NAMALWA (cell line): Measurements from ENCODE around the gene TERT.
A peak's percentile ranks its signal among the peaks of the same experiment; 100 is the strongest.
"Not testable (repeated sequence)": the region's sequence is repeated elsewhere in the genome, so short reads cannot be mapped to it uniquely, and the experiment has no call there.

Experiments
- DNase-seq: peaks from one replicate; pipeline ENCODE4 v3.0.0-alpha.2; 2015; ENCODE audit warnings: low spot score

The TERT gene

DNA sequence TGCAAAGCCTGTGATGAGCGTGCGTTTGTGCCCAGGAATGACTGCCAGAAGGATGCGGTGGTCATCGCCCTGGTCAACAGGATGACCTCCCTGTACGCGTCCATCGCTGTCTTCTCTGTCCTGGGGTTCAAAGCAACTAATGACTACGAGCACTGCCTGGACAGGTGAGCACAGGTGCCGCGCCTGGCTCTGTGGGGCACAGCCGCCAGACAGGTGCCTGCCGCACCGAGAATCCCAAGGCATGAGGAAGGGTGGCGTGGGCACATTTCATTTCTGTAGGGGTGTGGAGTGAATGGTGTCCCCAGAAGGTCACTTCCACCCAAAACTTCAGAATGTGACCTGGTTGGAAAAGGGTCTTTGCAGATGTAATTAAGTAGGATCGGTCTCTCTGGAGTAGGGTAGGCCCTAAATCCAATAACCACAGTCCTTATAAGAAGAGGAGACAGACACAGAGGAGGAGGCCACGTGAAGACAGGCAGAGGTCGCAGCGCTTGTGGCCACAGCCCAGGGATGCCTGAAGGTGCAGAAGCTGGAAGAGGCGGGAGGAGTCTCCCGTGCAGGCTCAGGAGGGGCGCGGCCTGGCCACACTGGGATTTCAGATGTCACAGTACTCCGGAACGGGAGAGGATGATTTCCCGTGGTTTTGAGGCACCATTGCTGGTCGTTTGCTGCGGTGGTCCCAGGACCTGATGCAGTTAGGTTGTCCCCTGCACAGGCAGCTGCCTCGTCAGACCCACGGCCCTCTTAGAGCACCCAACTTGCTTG is 54.2 kb downstream of the TERT start:
- no peak for DNase-seq

DNA sequence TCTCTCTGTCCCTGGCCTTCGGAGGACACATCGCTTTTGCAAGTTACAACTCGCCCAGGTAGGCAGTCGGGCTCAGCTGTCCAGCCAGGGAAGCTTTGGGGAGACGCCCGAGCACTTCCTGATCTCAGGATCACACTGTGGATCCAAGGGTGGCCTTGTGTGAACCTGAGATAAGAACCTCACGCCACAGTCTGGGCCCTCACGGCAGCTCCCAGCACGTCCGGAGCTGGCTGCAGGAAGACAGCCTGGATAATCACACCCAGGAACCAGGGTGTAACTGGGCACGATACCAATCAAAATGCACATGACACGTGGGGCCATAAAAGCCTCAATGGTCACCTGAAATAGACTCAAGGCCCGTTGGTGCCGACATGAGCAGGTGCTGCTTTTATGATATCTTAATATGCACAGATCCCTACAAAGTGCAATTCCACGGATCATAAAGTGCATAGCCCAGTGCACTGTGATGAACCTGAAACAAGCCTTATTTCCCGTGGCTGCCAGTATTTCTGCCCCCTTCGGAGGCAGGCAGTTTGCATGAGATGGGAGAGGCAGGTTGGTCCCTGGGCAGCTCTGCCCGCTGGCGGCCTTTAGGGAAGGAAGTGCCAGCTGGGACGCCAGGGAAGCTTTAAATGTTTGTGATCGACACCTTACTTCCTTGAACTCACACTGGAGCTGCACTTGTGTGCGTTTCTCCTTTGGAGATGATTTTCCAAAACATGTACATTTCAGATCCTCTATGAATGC is 55.2 kb downstream of the TERT start:
- DNase-seq: no peak

- DNase-seq: no peak
Observed at GRCh38 chr5:1235838-1236237, 59.0 kb downstream of the TERT start.

DNA sequence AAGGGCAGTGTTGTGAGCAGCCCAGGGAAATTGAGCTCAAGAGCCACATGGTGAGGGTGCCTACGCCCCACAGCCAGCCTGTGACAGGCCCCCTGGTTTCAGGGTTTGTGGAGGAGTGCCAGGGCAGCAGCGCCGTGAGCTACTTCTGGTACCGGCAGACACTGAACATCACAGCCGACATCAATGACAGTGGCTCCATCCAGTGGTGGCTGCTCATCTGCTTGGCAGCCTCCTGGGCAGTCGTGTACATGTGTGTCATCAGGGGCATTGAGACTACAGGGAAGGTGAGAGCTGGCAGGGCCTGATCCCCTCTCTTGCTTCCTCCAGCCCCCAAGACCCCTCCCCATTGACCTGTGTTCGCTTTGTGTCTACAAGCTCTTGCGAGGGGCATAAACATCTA is 59.5 kb downstream of the TERT start:
- peak; percentile 57 for DNase-seq

DNA sequence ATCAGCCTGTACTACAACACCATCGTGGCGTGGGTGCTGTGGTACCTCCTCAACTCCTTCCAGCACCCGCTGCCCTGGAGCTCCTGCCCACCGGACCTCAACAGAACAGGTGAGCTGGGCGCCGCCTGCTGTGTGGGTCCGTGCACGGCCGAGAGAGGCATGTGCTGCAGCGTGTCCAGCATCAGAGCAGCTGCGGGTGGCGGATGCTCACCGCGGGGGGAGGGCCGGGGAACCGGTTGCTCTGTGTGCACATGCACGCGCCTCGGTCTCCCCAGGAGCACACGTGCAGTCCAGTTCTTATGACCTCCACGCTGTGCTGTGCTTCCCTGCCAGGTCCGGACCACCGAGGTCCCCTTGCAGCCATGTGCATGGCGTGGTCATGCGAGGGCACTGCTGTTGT is 62.1 kb downstream of the TERT start:
- DNase-seq: no peak

DNA sequence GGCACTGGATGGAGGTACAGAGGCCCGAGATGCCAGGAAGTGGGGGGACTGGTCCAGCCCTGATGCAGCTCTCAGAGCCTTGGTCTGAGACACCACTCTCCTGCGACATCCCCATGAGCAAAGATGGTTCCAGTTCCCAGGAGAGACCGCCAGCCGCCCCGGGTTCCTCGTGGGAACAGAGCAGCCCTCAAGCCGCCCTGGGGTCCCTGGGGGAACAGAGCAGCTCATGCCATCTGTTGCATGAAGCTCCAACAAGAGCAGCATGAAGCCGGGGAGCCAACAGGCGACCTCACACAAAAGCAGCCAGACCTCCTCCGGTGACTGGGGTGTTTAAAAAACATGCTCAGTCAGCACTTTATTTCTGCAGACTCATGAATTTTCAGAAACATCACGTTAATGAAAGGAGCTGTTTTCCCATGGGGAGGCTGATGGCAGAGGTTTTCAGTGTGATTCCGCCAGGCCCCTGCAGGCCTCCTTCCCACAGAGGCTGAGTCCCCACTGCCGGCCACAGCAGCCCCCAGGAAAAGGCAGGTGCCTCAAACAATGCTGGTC is 63.4 kb downstream of the TERT start:
- no peak for DNase-seq

GRCh38 chr5:1230551-1230950 is 64.3 kb downstream of the TERT start:
- DNase-seq: no peak

DNA sequence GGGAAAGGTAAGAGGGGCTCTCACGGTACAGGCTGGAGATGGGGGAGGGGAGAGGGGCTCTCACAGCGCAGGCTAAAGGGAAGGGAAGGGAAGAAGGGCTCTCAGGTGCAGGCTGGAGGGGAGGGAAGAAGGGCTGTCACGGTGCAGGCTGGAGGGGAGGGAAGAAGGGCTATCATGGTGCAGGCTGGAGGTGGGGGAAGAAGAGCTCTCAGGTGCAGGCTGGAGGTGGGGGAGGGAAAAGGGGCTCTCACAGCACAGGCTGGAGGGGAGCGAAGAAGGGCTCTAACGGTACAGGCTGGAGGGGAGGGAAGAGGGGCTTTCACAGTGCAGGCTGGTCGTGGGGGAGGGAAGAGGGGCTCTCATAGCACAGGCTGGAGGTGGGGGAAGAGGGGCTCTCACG is 65.0 kb downstream of the TERT start:
- DNase-seq: no peak

DNA sequence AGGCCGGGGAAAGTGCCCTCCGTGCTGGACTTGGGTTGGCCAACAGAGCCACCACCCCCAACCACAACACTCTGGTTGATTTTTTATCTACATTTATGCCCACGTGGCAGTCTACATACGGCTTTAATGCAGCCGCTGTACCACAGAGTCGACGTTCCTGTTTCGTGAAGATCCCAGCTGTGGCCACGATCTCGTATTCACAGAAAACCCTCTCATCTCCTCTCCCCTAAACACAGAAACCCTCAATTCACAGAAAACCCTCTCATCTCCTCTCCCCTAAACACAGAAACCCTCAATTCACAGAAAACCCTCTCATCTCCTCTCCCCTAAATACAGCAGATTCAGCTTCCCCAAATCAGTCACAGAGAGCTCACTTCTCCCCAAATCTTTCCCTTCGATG is 65.8 kb downstream of the TERT start:
- DNase-seq: not testable (repeated sequence)

GRCh38 chr5:1228120-1228519 is 66.7 kb downstream of the TERT start:
- DNase-seq: no peak

DNA sequence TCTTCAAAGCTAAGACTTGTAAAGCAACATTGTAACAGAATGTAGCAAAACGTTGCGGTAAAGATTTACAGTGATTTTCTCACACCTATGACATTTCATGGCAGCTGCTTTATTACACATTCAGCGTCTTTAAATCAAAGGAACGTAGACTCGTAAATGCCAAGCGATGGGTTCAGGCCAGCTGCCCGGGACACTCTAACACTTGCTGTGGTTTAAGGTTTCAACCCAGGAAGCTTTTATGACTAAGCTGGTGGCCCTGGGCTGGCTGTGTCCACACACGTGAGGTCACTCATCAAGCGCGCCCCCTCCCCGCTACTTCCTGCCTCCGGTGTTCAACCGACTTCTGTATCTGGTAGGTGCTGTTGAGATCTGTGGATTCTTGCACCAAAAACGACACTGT is 67.2 kb downstream of the TERT start:
- no peak for DNase-seq

- no peak for DNase-seq
Observed at GRCh38 chr5:1226839-1227581, 67.9 kb downstream of the TERT start.

GRCh38 chr5:1226231-1226630 is 68.6 kb downstream of the TERT start:
- no peak for DNase-seq

DNA sequence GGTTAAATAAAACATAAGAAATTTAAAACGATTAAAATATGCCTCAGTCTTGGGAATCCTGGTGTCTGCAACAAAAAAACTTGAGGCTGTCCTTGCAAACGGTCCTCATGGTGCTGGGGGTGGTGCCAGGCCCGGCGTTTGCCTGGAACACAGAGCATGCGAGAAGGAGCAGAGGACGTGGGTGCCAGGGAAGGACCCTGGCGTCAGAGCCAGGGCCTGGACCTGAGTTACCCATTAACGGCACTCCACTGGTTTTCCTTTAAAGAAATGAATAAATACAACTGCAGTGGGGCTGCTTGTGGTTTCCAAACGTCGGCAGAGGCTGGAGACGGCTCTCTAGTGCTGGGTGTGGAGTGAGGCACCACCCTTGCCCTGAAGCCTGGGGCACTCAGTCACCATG is 69.8 kb downstream of the TERT start, which contains the start of gene SLC6A18:
Gene SLC6A18 (plus strand): TSS at position 301 of the 400 bp plus-strand sequence. CDS start 97 bp downstream, at position 398.
- DNase-seq: no peak

DNA sequence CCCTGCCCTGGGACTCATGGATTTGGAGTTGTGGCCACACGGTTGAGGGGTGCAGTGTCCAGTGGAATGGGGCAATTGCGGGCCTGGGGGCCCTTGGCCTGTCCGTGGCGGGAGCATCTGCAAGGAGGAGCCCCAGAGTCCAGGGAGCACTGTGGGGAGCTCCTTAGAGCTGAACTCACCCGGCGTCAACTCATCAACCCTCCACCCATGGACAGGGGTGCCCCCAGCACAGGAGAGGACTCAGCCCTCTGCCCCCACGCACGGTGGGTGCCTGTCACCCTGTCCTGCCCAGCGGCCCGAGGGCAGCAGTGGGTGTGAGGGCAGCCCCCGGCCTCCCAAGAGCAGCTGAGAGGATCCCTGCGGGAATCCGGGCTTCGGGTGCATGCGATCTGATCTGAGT is 70.2 kb downstream of the TERT start:
- no peak for DNase-seq

GRCh38 chr5:1223278-1223670 is 71.6 kb downstream of the TERT start:
- DNase-seq: no peak

GRCh38 chr5:1222621-1223277 is 72.1 kb downstream of the TERT start:
- DNase-seq: no peak

GRCh38 chr5:1222147-1222546 is 72.7 kb downstream of the TERT start:
- DNase-seq: no peak

- no peak for DNase-seq
Observed at GRCh38 chr5:1221721-1222120, 73.1 kb downstream of the TERT start.

GRCh38 chr5:1220831-1221230 is 74.0 kb downstream of the TERT start:
- no peak for DNase-seq

- DNase-seq: no peak
Observed at GRCh38 chr5:1220351-1220750, 74.5 kb downstream of the TERT start.

GRCh38 chr5:1219768-1220100 is 75.1 kb downstream of the TERT start:
- DNase-seq: no peak
